Transverse colon (tissue), 4 donors: ENCODE results near the gene SENP2. TPM values are rescaled to one million over a fixed set of nuclear protein-coding genes. Genes with fewer than 3 reads are reported as not detected.

ENCODE experiments used
- DNase-seq: peaks from one replicate; pipeline ENCODE4 v3.0.0-alpha.2; 2019
- H3K27ac ChIP-seq, 4 donors: fragments of 200-600 bp; sonication (generic); 2 replicates each; pipeline ENCODE4 v1.5.1; 2016 to 2018; ENCODE audit warnings: inconsistent platforms in 4 of 4
- H3K27me3 ChIP-seq: fragments of 200-600 bp; sonication (generic); 2 replicates; pipeline ENCODE4 v1.5.1; 2017; ENCODE audit warnings: inconsistent platforms
- H3K36me3 ChIP-seq, 4 donors: fragments of 200-600 bp; sonication (generic); 2 replicates each; pipeline ENCODE4 v1.5.1; 2017 to 2019; ENCODE audit warnings: inconsistent platforms in 4 of 4
- H3K4me1 ChIP-seq, 4 donors: fragments of 200-600 bp; sonication (generic); 2 replicates each; pipeline ENCODE4 v1.5.1; 2017 to 2020; ENCODE audit warnings: inconsistent platforms in 4 of 4
- H3K4me3 ChIP-seq, 4 donors: fragments of 200-600 bp; sonication (generic); 1 replicate in 1 of 4; 2 replicates in 3 of 4; pipeline versions ENCODE4 v1.5.1 to v1.6.1; 2017 to 2019; ENCODE audit warnings: inconsistent platforms in 4 of 4
- H3K9me3 ChIP-seq, 2 donors: fragments of 200-600 bp; sonication (generic); 2 replicates each; pipeline ENCODE4 v1.5.1; 2017 to 2019; ENCODE audit warnings: inconsistent platforms in 2 of 2
- EP300 ChIP-seq: sonication (generic); formaldehyde crosslinking; IDR thresholded peaks from one replicate; pipeline ENCODE4 v1.6.1; 2017; ENCODE audit warnings: antibody characterized with exemption, low read depth
- POLR2A ChIP-seq: fragments of 450-650 bp; IDR thresholded peaks from one replicate; pipeline ENCODE4 v1.6.1; 2016; ENCODE audit warnings: antibody characterized with exemption, mild to moderate bottlenecking, moderate library complexity
- POLR2AphosphoS5 ChIP-seq, 3 donors: sonication (generic); formaldehyde crosslinking; IDR thresholded peaks; one replicate each; pipeline ENCODE4 v1.6.1; 2016; ENCODE audit warnings: antibody characterized with exemption in 3 of 3
- WGBS, 2 donors: methylation state at CpG; one replicate each; pipeline ENCODE4 v1.1.5; 2018; ENCODE audit warnings: low coverage in 1 of 2; 5-methylcytosine and 5-hydroxymethylcytosine counted together
- in situ Hi-C, 4 donors: fragments of 200-750 bp; cut with MboI; loops; one replicate each; pipeline versions ENCODE4 v1.15.0 to v1.15.1; 2017; ENCODE audit warnings: low sequenced_read_pairs in 3 of 4, low pct_ligation_motif_present in 1 of 4, low pct_unique_long_range_greater_than_20kb in 1 of 4
- intact Hi-C: fragments of 100-400 bp; cut with DNase I; formaldehyde crosslinking; loops from one replicate; pipeline ENCODE4 v1.15.1; 2023; ENCODE audit warnings: low total_unique reads
- total RNA-seq, 4 donors: library from RNA; depleted of rRNA; stranded (reverse); fragments of >200 nt; gene quantifications; one replicate each; pipeline ENCODE4 v1.1.0, GENCODE V29; 2016
- TF ChIP-seq, protein P1 (sequence below), 5 experiments: fragments of 200-600 bp in 3 of 5; fragments of 450-650 bp in 2 of 5; sonication (generic) in 3 of 5; IDR thresholded peaks; 1 replicate in 2 of 5; 2 replicates in 3 of 5; pipeline ENCODE4 v1.5.1; 2016 to 2017; ENCODE audit warnings: antibody characterized with exemption in 5 of 5, inconsistent platforms in 3 of 5, mild to moderate bottlenecking in 2 of 5, moderate library complexity in 1 of 5

The SENP2 gene
- total RNA-seq, 4 donors from 2014 or later, result 4.0 to 28.4 (median 18.4) TPM

DNA sequence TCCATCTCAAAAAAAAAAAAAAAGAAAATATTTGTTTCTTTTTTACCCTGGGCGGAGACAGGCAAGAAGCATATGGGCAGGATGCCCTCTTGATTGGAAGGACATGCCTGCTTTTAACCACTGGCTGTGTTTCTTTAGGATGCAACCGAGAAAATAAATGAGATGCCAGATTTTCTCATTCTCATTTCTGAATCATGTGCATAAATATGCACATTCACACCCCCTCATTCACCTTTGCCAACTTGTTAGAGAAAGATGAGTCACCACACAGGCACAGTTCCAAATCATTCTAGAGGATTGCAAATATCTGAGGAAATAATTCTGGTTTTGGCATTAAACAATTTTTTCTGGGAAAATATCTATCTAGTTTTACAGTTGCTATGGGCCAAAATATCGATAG lies 37.0 kb upstream of the SENP2 start:
- intact Hi-C loops (no loop called here), in situ Hi-C loops (no loop called here)
- DNase-seq, result no peak
- Histone ChIP-seq H3K27ac (peak overlapping the region; percentile 66 to 89 (median 84)), H3K9me3 (no peaks in the 10 kb centered on the region), H3K36me3 (no peaks in the 10 kb centered on the region), H3K27me3 (no peaks in the 10 kb centered on the region), H3K4me3 (peak overlapping the region in 1 of 4 donors; percentile 51), H3K4me1 (peaks cover 8 to 59% (median 30%) of the 10 kb centered on the region in 4 donors)
- 37 to 43% methylated on average over 3 of the region's 3 CpGs for WGBS, 2 donors
- no peak for TF ChIP-seq EP300
- TF ChIP-seq POLR2AphosphoS5 (IDR thresholded peaks at IDR 0.05), result peak in 1 of 3 donors; percentile 52

DNA sequence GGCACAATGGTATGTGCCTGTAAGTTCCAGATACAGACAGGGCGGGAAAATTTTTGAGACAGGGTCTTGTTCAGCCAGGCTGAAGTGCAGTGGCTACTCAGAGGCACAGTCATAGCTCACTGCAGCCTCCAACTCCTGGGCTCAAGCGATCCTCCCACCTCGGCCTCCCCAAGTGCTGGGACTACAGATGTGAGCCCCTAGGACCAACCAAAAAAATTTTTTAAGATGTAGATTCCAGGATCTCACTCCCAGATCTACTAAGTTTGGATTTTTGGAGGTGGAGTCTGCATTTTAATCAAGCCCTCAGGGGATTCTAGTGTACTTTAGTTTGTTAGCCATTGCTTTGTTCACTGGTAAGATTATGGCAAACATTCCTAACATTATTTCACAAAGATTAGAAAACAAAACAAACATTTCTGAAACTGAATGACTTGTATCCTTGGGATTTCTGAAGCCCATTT lies 36.4 kb upstream of the SENP2 start:
- Histone ChIP-seq H3K27me3 (no peaks in the 10 kb centered on the region), H3K27ac (peak overlapping the region; percentile 66 to 89 (median 84)), H3K9me3 (no peaks in the 10 kb centered on the region), H3K4me1 (peaks cover 5 to 59% (median 28%) of the 10 kb centered on the region in 4 donors), H3K36me3 (no peaks in the 10 kb centered on the region), H3K4me3 (peak overlapping the region in 2 of 4 donors; percentile 29 to 51)
- no peak for DNase-seq
- 83 to 87% methylated on average over 1 to 3 of the region's 3 CpGs for WGBS, 2 donors
- TF ChIP-seq POLR2AphosphoS5 (IDR thresholded peaks at IDR 0.05) (no peak), POLR2A (no peak), EP300 (no peak)
- TF ChIP-seq, protein P1, sequence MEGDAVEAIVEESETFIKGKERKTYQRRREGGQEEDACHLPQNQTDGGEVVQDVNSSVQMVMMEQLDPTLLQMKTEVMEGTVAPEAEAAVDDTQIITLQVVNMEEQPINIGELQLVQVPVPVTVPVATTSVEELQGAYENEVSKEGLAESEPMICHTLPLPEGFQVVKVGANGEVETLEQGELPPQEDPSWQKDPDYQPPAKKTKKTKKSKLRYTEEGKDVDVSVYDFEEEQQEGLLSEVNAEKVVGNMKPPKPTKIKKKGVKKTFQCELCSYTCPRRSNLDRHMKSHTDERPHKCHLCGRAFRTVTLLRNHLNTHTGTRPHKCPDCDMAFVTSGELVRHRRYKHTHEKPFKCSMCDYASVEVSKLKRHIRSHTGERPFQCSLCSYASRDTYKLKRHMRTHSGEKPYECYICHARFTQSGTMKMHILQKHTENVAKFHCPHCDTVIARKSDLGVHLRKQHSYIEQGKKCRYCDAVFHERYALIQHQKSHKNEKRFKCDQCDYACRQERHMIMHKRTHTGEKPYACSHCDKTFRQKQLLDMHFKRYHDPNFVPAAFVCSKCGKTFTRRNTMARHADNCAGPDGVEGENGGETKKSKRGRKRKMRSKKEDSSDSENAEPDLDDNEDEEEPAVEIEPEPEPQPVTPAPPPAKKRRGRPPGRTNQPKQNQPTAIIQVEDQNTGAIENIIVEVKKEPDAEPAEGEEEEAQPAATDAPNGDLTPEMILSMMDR (IDR thresholded peaks at IDR 0.05), result no peak
- intact Hi-C loops, result no loop called here
- in situ Hi-C loops, result no loop called here

DNA sequence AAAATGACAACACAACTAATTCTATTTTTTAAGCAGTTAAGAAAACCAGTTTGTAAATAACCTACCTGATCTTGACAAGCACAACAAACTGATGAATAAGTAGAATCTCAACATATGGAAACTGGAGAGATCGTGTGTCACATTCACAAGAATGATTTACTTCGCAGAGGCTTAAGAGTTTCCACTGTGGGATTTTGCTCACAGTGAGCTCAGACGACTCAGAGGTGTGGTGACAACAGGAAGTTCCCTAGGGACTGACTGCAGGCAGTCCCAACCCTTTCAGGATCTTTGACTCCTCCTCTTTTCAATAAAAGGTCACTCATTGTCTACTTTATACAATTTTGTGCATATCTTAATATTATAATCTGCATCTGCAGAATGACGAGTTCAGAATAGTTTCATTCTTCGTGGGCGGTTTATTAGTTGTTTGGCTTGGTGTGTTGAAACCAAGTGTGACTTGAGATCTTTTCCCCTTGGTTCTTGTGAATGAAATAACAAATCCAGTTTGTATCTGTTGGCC lies 33.7 kb upstream of the SENP2 start, which contains the start of gene LIPH:
Gene LIPH (minus strand): TSS at position 231 of the 520 bp plus-strand sequence. CDS start 117 bp downstream, at position 114.
- Histone ChIP-seq H3K27ac (peak within 1 kb of the TSS; percentile 29 to 89 (median 77)), H3K4me3 (peak within 1 kb of the TSS in 3 of 4 donors; percentile 25 to 51 (median 29)), H3K27me3 (no peaks in the 10 kb centered on the region), H3K9me3 (no peaks in the 10 kb centered on the region), H3K4me1 (peaks cover 0 to 67% (median 27%) of the 10 kb centered on the region in 4 donors), H3K36me3 (no peaks in the 10 kb centered on the region)
- peak; percentile 77 to 99 (median 99) for TF ChIP-seq POLR2AphosphoS5 (IDR thresholded peaks at IDR 0.05)
- TF ChIP-seq POLR2A, result peak; percentile 98
- TF ChIP-seq, protein P1 (IDR thresholded peaks at IDR 0.05), result peak in 2 of 5 experiments; percentile 14 to 19
- TF ChIP-seq EP300, result no peak
- peak; percentile 82 for DNase-seq
- intact Hi-C loops (no loop called here), in situ Hi-C loops (no loop called here)
- whole genome bisulfite sequencing, 2 donors, result 22 to 31% methylated on average over 4 to 6 of the region's 6 CpGs

DNA sequence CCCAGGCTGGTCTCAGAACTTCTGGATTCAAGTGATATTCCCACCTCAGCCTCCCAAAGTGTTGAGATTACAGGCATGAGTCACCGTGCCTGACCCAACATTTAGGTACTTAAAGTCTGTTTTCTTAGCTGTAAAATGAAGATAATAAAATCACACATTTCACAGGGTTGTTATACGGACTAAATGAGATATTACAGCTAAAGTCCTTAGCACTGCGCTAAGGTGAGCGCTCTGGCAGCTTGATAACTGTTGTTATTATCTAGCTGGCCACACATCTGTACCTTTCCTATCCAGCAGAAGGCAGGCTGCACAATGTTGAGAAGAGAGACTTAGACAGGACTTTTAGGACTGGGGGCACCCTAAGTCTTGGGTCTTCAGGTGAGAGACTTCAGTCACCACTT lies 31.0 kb upstream of the SENP2 start:
- in situ Hi-C loops (no loop called here), intact Hi-C loops (no loop called here)
- no peaks in the 10 kb centered on the region for H3K36me3 ChIP-seq
- peak in 2 of 3 donors; percentile 27 to 59 for TF ChIP-seq POLR2AphosphoS5 (IDR thresholded peaks at IDR 0.05)
- TF ChIP-seq EP300, result no peak
- peak; percentile 27 for TF ChIP-seq POLR2A
- TF ChIP-seq, protein P1 (IDR thresholded peaks at IDR 0.05), result peak in 1 of 5 experiments; percentile 44
- peaks cover 0 to 64% (median 19%) of the 10 kb centered on the region in 4 donors for H3K4me1 ChIP-seq
- no peak overlapping the region for H3K4me3 ChIP-seq
- peak; percentile 50 for DNase-seq
- no peaks in the 10 kb centered on the region for H3K9me3 ChIP-seq
- H3K27me3 ChIP-seq, result no peaks in the 10 kb centered on the region
- H3K27ac ChIP-seq, result peak overlapping the region; percentile 84 to 89 (median 88)
- WGBS, 2 donors, result 48% methylated on average over 4 of the region's 4 CpGs; no CpG with 5 or more reads in 1 of the 2 donors
